ENCODE results near the gene NACA.

Gene NACA

DNA sequence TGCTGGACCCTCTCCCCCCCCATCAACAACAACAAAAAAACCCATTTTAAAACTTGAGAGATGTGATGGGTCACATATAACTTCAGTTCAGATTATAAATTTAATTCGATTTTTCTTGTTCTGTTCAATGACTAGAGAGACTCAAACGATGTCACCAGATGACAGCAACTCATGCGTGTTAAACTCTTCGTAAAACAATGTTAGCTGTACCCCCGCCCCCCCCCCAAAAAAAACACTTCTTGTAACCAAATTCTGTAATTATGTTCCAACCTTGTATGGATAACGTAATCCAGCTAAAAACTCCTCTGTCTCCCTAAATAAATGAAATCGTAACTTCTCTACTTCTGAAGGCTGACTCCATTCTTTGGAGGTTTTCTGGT, 614 bp upstream of the NACA start:
- H3K27ac ChIP-seq = peak overlapping the region; percentile 97
- H4K20me1 ChIP-seq = peaks cover 38% of the 10 kb centered on the region
- H3K9me3 ChIP-seq = no peaks in the 10 kb centered on the region
- peak overlapping the region; percentile 99 for H3K9ac ChIP-seq
- H3K4me1 ChIP-seq = peaks cover 43% of the 10 kb centered on the region
- H3K36me3 ChIP-seq = peaks cover 65% of the 10 kb centered on the region
- peak overlapping the region; percentile 92 for H3K4me3 ChIP-seq
- no peak for TF ChIP-seq Cebpa-rat (IDR thresholded peaks at IDR 0.05)
- no peaks in the 10 kb centered on the region for H3K27me3 ChIP-seq
- H3K4me2 ChIP-seq = peak overlapping the region; percentile 84

GRCh38 chr12:56724701-56724971, 463 bp downstream of the NACA start:
- Histone ChIP-seq H4K20me1 (peaks cover 49% of the 10 kb centered on the region), H3K9ac (peak overlapping the region; percentile 99), H3K27me3 (no peaks in the 10 kb centered on the region), H3K27ac (peak overlapping the region; percentile 97), H3K4me1 (peaks cover 53% of the 10 kb centered on the region), H3K36me3 (peaks cover 65% of the 10 kb centered on the region), H3K4me3 (peak overlapping the region; percentile 92), H3K9me3 (no peaks in the 10 kb centered on the region), H3K4me2 (peak overlapping the region; percentile 95)
- no peak for TF ChIP-seq Cebpa-rat (IDR thresholded peaks at IDR 0.05)

- H3K4me2 ChIP-seq = peak overlapping the region; percentile 95
- H3K4me1 ChIP-seq = peaks cover 59% of the 10 kb centered on the region
- peak overlapping the region; percentile 92 for H3K4me3 ChIP-seq
- TF ChIP-seq Cebpa-rat (IDR thresholded peaks at IDR 0.05) = no peak
- H3K36me3 ChIP-seq = peaks cover 65% of the 10 kb centered on the region
- peaks cover 54% of the 10 kb centered on the region for H4K20me1 ChIP-seq
- H3K27me3 ChIP-seq = no peaks in the 10 kb centered on the region
- H3K9me3 ChIP-seq = no peaks in the 10 kb centered on the region
- peak overlapping the region; percentile 99 for H3K9ac ChIP-seq
- peak overlapping the region; percentile 97 for H3K27ac ChIP-seq
These were observed 1.0 kb downstream of the NACA start for GRCh38 chr12:56723889-56724700.

DNA sequence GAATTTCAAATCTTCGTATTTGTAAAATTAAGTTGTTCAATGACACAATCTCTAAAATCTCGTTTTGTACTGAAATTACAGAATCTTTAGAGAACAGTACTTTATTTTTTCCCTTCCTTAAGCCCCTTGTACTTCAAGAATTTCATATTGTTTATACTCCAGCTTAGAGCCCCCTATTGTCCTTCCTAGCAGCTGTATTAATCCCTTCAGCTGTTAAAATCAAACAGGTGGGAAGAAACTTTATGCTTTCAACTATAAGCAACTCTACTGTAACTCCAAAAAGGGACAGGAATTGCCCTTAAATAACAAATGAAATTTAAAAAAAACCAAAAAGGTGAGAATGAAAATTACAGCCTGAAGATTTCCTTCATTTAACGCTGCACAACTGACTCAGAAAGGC, 1.7 kb downstream of the NACA start:
- H4K20me1 ChIP-seq = peaks cover 62% of the 10 kb centered on the region
- H3K4me3 ChIP-seq = peak overlapping the region; percentile 92
- H3K36me3 ChIP-seq = peaks cover 64% of the 10 kb centered on the region
- peak overlapping the region; percentile 95 for H3K4me2 ChIP-seq
- no peak for TF ChIP-seq Cebpa-rat (IDR thresholded peaks at IDR 0.05)
- H3K27ac ChIP-seq = peak overlapping the region; percentile 97
- peak overlapping the region; percentile 99 for H3K9ac ChIP-seq
- no peaks in the 10 kb centered on the region for H3K9me3 ChIP-seq
- no peaks in the 10 kb centered on the region for H3K27me3 ChIP-seq
- H3K4me1 ChIP-seq = peaks cover 66% of the 10 kb centered on the region

DNA sequence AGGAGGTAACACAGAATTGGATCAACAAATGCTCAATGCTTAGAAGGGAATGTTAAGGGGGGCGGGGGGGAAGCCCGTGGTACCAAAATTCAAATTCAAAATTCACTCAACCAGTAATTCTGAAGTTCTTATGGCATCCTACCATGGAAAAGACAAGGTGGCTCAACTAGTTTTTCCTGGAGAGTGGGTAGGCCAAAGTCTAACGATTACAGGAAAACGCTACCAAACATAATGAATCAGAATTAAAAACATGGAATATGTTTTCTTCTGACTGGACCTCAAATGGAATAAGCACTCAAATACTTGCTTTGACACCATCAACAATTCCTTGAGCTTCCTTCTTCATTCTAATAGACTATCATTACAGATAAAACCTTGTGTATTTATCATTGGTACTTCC, 2.3 kb downstream of the NACA start:
- H4K20me1 ChIP-seq = peaks cover 67% of the 10 kb centered on the region
- peaks cover 60% of the 10 kb centered on the region for H3K36me3 ChIP-seq
- H3K4me3 ChIP-seq = peak overlapping the region; percentile 92
- peaks cover 70% of the 10 kb centered on the region for H3K4me1 ChIP-seq
- peak overlapping the region; percentile 99 for H3K9ac ChIP-seq
- H3K27me3 ChIP-seq = no peaks in the 10 kb centered on the region
- TF ChIP-seq Cebpa-rat (IDR thresholded peaks at IDR 0.05) = no peak
- no peaks in the 10 kb centered on the region for H3K9me3 ChIP-seq
- peak overlapping the region; percentile 95 for H3K4me2 ChIP-seq
- H3K27ac ChIP-seq = peak overlapping the region; percentile 58; the same call in 1 of the 2 replicates

DNA sequence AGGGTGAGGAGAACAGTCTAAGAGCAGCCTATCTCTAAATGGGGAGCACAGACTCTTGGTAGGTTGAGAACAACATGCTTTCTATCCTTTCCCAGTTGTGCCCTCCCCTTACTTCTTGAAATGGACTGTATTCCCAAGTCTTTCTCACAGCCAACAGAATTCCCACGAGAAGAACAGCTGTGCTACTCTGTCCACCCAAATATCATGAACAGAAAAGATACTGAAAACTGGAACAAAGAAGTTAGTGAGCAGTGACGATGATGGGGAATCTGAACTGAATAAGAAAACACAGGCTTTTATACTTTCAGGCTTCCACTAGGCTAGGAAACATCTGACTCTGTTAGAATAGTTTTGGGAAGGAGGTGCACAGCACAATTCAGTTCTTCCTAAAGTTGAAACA, 3.4 kb downstream of the NACA start:
- peaks cover 59% of the 10 kb centered on the region for H3K36me3 ChIP-seq
- H3K4me3 ChIP-seq = peak overlapping the region; percentile 92
- peak overlapping the region; percentile 58 for H3K27ac ChIP-seq
- TF ChIP-seq Cebpa-rat (IDR thresholded peaks at IDR 0.05) = no peak
- peak overlapping the region; percentile 99 for H3K9ac ChIP-seq
- H4K20me1 ChIP-seq = peaks cover 78% of the 10 kb centered on the region
- no peaks in the 10 kb centered on the region for H3K27me3 ChIP-seq
- no peaks in the 10 kb centered on the region for H3K9me3 ChIP-seq
- peaks cover 74% of the 10 kb centered on the region for H3K4me1 ChIP-seq
- H3K4me2 ChIP-seq = peak overlapping the region; percentile 95

DNA sequence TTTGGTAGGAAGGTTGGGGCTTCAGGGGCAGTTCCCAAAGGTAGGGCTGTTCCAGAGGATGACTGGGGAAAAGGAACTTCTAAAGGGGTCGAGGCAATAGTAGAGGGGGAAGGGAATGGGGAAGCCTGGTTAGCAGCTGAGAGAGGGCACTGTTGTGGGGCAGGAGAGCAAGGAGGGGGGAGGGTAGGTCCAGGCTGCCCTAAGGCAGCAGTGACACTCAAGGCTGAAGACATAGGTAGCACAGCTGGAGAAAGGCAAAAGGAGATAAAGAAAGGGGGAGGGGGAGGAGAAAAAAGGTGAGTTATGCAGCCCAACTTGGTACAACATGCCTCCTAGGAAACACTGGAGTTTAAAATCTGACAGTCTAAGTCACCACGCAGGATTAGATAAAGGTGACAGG, 3.9 kb downstream of the NACA start:
- Histone ChIP-seq H3K27ac (peak overlapping the region; percentile 58), H3K9me3 (no peaks in the 10 kb centered on the region), H3K4me1 (peaks cover 74% of the 10 kb centered on the region), H3K4me3 (peak overlapping the region; percentile 92), H3K27me3 (no peaks in the 10 kb centered on the region), H4K20me1 (peaks cover 83% of the 10 kb centered on the region), H3K4me2 (peak overlapping the region; percentile 95), H3K9ac (peak overlapping the region; percentile 11; the same call in 1 of the 2 replicates), H3K36me3 (peaks cover 61% of the 10 kb centered on the region)
- no peak for TF ChIP-seq Cebpa-rat (IDR thresholded peaks at IDR 0.05)

GRCh38 chr12:56720731-56721151, 4.4 kb downstream of the NACA start:
- Histone ChIP-seq H3K27ac (peak overlapping the region; percentile 58), H3K4me2 (peak overlapping the region; percentile 95)
- no peak for TF ChIP-seq Cebpa-rat (IDR thresholded peaks at IDR 0.05)

GRCh38 chr12:56719056-56719455, 6.0 kb downstream of the NACA start:
- Histone ChIP-seq H3K27ac (peak overlapping the region; percentile 69), H3K9ac (peak overlapping the region; percentile 52), H4K20me1 (peaks cover 100% of the 10 kb centered on the region), H3K4me3 (0 out of 2 replicates have a peak overlapping the region, but pooled peaks have one; percentile 11), H3K27me3 (no peaks in the 10 kb centered on the region), H3K9me3 (no peaks in the 10 kb centered on the region), H3K4me1 (peaks cover 74% of the 10 kb centered on the region), H3K4me2 (peak overlapping the region; percentile 95), H3K36me3 (peaks cover 83% of the 10 kb centered on the region)
- TF ChIP-seq Cebpa-rat (IDR thresholded peaks at IDR 0.05) = no peak

More at GRCh38 chr12:56720731-56721151, 4.4 kb downstream of the NACA start:
- no peaks in the 10 kb centered on the region for H3K27me3 ChIP-seq
- H3K9ac ChIP-seq = peak overlapping the region; percentile 11; the same call in 1 of the 2 replicates
- H3K36me3 ChIP-seq = peaks cover 66% of the 10 kb centered on the region
- H3K4me1 ChIP-seq = peaks cover 74% of the 10 kb centered on the region
- H3K4me3 ChIP-seq = peak overlapping the region; percentile 92
- no peaks in the 10 kb centered on the region for H3K9me3 ChIP-seq
- peaks cover 88% of the 10 kb centered on the region for H4K20me1 ChIP-seq

GRCh38 chr12:56718636-56719035, 6.5 kb downstream of the NACA start:
- Histone ChIP-seq H3K9ac (peak overlapping the region; percentile 52; the same call in 1 of the 2 replicates), H3K36me3 (peaks cover 84% of the 10 kb centered on the region), H4K20me1 (peaks cover 100% of the 10 kb centered on the region), H3K4me3 (no peak overlapping the region), H3K4me2 (peak overlapping the region; percentile 95), H3K4me1 (peaks cover 74% of the 10 kb centered on the region), H3K27ac (peak overlapping the region; percentile 69), H3K9me3 (no peaks in the 10 kb centered on the region), H3K27me3 (no peaks in the 10 kb centered on the region)
- no peak for TF ChIP-seq Cebpa-rat (IDR thresholded peaks at IDR 0.05)

Data from BLaER1 (cell line).